ENCODE results near the gene DNAJC18. TPM values are rescaled to one million over a fixed set of nuclear protein-coding genes. Genes with fewer than 3 reads are reported as not detected.
"Not testable (repeated sequence)": the region's sequence is repeated elsewhere in the genome, so short reads cannot be mapped to it uniquely, and the experiment has no call there.

DNAJC18 gene
- total RNA-seq, 1 experiment from 2014 or later: 22.9 TPM

- DNase-seq (ENCODE audit: low spot score): no peak
Observed at GRCh38 chr5:139388198-139388821, 51.0 kb downstream of the DNAJC18 start.

DNA sequence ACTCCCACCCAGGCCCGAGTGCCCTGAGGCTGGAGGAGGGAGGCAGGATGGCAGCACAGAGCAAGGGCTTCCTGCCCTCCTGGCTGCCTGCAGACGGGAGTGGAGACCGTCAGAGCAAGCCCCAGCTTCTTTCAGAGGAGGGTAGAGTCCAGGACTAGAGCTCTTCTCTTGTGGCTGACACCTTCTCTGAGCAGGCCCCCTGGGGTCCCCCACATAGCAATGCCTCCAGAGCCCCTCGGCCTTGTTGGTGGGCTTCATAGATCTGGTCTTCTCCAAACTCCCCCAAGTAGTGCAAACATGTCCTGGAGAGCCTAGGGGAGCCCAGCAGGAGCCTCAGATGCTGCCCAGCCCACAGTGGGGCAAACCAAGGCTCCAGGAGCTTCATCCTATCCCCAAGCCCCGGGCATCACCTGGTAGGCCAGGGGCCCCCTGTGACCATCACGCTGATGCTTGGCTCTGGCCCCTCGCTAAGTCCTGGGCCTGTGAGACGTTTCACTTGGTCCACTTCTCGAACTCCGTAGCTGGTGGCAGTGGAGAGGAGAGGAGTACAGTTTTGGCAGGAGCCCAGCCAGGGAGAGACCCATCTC, 51.6 kb downstream of the DNAJC18 start:
- no peak for DNase-seq (ENCODE audit: low spot score)

GRCh38 chr5:139386956-139387355, 52.4 kb downstream of the DNAJC18 start:
- not testable (repeated sequence) for DNase-seq (ENCODE audit: low spot score)

- no peak for DNase-seq (ENCODE audit: low spot score)
Observed at GRCh38 chr5:139386050-139386438, 53.3 kb downstream of the DNAJC18 start.

- no peak for DNase-seq (ENCODE audit: low spot score)
Observed at GRCh38 chr5:139385061-139386049, 54.0 kb downstream of the DNAJC18 start.

DNA sequence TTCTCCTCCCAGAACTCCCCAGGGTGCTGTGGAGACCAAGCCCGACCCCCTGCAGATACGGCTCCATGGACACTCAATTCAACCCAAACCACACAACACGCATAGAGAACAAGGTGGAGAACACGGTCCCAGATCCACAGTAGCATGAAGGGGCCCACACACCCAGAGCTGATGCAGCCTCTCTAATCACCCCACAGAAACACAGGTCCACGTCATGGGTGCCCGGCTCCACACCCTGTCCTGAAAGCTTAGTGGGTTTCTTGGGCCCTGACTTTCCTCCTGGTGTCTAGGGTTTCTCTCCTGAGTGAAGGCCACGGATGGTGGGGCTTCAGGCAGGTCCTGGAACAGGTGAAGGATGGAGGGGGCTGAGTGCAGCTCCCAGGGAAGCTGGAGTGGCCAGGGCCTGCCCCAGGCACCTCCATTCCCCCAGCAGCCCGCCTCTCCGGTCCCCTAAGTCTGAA, 54.7 kb downstream of the DNAJC18 start:
- DNase-seq (ENCODE audit: low spot score): no peak

DNA sequence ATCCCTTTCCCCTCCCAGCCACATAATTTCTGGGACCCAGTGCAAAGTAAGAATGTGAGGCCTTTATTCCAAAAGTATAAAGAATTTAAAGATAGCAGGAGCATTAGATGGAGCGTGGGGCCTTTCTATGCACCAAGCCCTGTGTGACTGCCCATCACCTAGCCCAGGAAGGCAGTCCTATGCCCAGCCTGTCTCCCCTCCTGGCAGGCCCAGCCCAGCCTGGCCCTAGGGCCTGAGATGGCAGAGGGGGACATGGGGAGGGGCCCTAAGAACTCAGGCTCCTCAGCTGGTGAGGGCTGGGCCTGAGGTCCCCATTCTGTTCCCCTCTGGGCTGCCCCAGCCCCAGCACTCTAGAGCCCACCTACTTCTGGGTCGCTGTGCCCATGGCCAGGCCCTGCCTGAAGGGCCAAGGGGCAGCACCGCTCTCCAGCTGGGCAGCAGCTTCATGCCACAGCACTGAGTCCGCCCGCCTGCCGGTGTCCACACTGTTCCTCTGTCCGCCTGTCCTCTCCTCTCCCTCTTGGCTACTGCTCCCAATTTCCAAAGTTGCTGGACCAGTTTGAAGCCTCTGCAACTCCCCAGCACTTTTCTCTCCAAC, 55.2 kb downstream of the DNAJC18 start:
- no peak for DNase-seq (ENCODE audit: low spot score)

GRCh38 chr5:139383275-139383992, 55.9 kb downstream of the DNAJC18 start, which contains the start of gene SLC23A1:
Gene SLC23A1, minus strand, starts transcription at chr5:139383297. Its CDS starts 44 bp downstream, at chr5:139383253.
- DNase-seq (ENCODE audit: low spot score): no peak

DNA sequence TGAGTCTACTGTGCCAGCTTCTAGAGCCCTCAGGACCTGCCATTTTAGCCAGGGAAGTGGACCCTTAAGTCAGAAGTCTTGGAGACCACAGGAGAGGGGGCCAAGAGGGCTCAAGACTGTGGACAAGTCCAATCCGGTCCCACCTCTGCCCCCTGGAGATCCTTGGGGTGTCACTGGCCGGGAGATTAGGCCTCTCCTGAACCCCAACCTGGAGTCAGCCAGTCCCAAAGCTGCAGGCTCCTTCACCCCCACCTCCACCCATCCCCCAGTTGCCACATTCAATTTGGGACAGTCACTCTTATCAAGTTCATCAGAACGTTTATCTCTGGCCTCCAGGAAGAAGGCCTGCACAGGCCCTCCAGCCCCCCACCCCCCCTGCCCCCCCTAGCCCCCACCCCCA, 56.5 kb downstream of the DNAJC18 start:
- no peak for DNase-seq (ENCODE audit: low spot score)

DNA sequence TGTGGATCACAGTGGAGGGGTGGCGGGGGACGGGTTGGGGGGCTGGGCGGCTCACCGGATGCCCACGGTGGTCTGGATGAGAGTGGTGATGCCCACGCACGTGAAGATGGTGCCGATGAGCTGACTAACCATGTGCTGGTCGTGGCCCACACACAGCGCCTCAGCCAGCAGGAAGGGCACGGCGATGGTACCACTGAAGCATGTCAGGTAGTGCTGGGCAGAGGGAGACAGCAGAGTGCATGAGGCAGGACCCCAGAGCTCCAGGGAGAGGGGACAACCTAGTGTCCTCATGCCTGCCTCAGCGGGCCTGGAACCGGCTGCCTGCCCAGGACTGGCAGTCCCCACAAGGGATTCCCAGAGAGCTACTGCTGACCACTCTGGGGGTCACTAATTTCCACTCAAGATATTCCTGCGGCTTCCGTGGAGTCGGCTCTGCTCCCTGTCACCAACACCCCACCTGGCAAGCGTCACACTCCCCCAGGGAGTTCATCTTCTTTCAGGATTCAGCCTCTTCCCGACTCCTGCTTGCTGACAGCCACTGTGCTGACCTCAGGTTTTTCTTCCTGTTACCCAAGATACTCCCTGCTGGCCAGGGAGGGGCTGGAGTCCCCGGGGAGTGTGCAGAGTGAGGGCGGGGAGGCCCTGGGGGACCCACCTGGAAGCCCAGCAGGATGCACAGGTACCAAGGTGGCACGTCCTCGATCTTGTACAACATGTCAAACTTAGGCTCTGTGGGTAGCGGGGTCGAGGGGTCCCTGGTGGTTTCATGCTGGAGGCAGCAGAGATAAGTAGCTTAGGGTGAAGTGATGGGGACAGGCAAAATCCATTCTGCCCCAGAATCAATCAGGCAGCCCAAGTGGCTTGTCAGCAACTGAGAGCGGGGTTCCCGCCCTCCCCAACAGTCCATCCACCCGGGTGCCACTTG, 57.2 kb downstream of the DNAJC18 start:
- DNase-seq (ENCODE audit: low spot score): no peak

DNA sequence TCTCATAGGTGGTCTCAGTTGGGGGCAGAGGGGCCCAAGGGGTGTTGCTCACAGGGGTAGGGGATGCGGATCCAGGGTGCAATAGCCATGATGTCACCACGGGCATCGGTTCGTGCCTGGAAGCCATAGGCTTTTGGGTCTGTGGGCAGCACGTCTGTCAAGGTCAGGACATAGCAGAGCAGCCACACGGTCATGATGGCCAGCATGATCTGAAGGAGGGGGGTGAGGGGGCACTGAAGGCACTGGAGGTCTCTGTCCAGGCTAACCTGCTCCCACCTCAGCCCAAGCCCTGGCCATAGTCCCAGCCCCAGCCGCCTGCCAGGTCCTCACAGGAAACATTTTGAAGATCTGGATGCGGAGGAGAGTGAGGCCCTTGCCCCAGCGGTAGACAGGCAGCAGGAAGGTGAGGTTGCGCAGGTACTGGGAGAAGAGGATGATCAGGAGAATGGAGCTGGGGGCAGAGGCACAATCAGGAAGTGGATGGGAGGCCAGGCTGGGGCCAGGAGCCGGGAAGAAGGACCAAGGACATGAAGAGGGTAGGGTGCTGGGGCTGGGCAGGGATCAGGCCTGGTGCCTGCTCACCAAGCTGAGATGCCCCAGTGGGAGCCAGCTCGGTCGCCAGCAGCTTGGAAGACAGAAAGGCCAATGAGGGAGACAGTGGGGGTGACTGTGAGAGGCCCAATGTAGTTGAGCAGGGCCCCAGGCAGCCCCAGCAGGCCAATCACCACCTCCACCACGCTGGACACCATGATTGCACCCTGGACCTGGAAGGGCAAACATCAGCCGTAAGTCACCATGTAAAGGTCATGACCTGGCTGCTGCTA, 59.5 kb downstream of the DNAJC18 start:
- no peak for DNase-seq (ENCODE audit: low spot score)

- DNase-seq (ENCODE audit: low spot score): no peak
Observed at GRCh38 chr5:139378941-139379361, 60.4 kb downstream of the DNAJC18 start.

DNA sequence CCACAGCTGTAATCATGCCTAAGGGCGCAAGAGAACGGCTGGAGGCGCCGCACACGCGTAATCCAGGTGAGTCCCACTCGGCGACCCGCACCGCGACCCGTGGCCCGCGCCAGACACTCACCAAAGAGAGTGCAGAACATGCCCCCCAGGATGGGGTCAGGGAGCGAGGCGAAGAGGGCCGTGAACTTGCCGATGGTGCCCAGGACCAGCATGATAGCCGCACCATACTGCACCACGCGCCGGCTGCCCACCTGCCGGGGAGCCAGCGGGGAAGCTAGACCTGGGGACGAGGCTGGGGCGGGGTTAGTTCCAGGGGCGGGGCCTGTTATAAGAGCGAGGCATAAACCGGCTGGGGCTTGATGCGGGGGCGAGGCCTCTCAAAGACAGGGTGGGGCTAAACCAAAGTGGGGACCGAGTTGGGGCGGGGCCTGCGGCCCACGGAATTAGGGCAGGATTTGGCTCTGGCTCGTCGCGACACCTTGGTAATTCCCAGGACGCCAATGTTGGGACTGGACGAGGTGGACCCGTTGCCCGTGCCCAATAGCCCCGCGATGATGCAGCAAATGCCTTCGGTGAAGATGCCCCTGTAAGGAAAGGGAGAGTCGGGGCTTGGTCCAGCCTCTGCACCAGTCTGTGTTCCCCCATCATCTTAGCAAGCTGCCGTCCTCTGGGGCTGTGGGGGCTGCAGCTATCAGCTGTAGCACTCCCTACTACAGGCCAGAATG, 61.1 kb downstream of the DNAJC18 start:
- no peak for DNase-seq (ENCODE audit: low spot score)

GRCh38 chr5:139377226-139377625, 62.1 kb downstream of the DNAJC18 start:
- no peak for DNase-seq (ENCODE audit: low spot score)

DNA sequence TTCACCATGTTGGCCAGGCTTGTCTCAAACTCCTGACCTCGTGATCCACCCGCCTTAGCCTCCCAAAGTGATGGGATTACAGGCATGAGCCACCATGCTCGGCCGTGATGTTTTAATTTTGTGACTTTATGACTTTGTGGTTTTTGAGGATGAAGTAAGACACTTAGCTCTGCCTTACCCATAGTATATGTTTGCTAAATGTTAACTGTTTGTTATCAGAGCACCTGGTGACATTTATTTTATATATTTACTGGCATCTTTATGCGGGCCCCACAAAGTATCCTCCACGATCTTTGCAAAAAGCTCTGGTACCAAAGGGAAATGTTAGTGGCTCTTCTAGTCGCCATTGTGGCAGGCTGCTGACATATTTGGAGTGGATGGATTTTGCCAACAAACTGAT, 63.0 kb downstream of the DNAJC18 start:
- DNase-seq (ENCODE audit: low spot score): no peak

GRCh38 chr5:139374909-139375308, 64.4 kb downstream of the DNAJC18 start:
- no peak for DNase-seq (ENCODE audit: low spot score)

GRCh38 chr5:139371482-139372435, 67.6 kb downstream of the DNAJC18 start:
- no peak for DNase-seq (ENCODE audit: low spot score)
